ENCODE results near the gene SYCE3.
"Not testable (repeated sequence)": the region's sequence is repeated elsewhere in the genome, so short reads cannot be mapped to it uniquely, and the experiment has no call there.

SYCE3 gene

GRCh38 chr22:50536226-50536625 lies 26.5 kb downstream of the SYCE3 start:
- in situ Hi-C loops (cut with HindIII; ENCODE audit: low sequenced_read_pairs), result no loop called here
- TF ChIP-seq CTCF (IDR thresholded peaks at IDR 0.05; ENCODE audit: low read depth, low read length), result no peak
- no peak for DNase-seq (ENCODE audit: low read depth, low spot score)
- no peak overlapping the region for H3K4me3 ChIP-seq (ENCODE audit: low read depth, low read length)

- no peak for DNase-seq (ENCODE audit: low read depth, low spot score)
- H3K4me3 ChIP-seq (ENCODE audit: low read depth, low read length), result no peak overlapping the region
- no peak for TF ChIP-seq CTCF (IDR thresholded peaks at IDR 0.05; ENCODE audit: low read depth, low read length)
- in situ Hi-C loops (cut with HindIII; ENCODE audit: low sequenced_read_pairs), result no loop called here
Measured at GRCh38 chr22:50535113-50535512, 27.6 kb downstream of the SYCE3 start.

GRCh38 chr22:50533856-50534711 lies 28.6 kb downstream of the SYCE3 start:
- H3K4me3 ChIP-seq (ENCODE audit: low read depth, low read length); in situ Hi-C loops (cut with HindIII; ENCODE audit: low sequenced_read_pairs): not testable (repeated sequence)
- DNase-seq (ENCODE audit: low read depth, low spot score), result peak; percentile 49

- in situ Hi-C loops (cut with HindIII; ENCODE audit: low sequenced_read_pairs), result no loop called here
- no peak for DNase-seq (ENCODE audit: low read depth, low spot score)
- TF ChIP-seq CTCF (IDR thresholded peaks at IDR 0.05; ENCODE audit: low read depth, low read length), result no peak
- H3K4me3 ChIP-seq (ENCODE audit: low read depth, low read length), result no peak overlapping the region
Measured at GRCh38 chr22:50532824-50533796, 29.6 kb downstream of the SYCE3 start.

GRCh38 chr22:50531962-50532674 lies 30.6 kb downstream of the SYCE3 start:
- DNase-seq (ENCODE audit: low read depth, low spot score), result peak; percentile 50

GRCh38 chr22:50531546-50531961 lies 31.2 kb downstream of the SYCE3 start:
- TF ChIP-seq CTCF (IDR thresholded peaks at IDR 0.05; ENCODE audit: low read depth, low read length), result no peak
- in situ Hi-C loops (cut with HindIII; ENCODE audit: low sequenced_read_pairs), result no loop called here
- H3K4me3 ChIP-seq (ENCODE audit: low read depth, low read length), result peak overlapping the region; percentile 16
- no peak for DNase-seq (ENCODE audit: low read depth, low spot score)

More at GRCh38 chr22:50531962-50532674, 30.6 kb downstream of the SYCE3 start:
- no peak for TF ChIP-seq CTCF (IDR thresholded peaks at IDR 0.05; ENCODE audit: low read depth, low read length)
- peak overlapping the region; percentile 16 for H3K4me3 ChIP-seq (ENCODE audit: low read depth, low read length)
- in situ Hi-C loops (cut with HindIII; ENCODE audit: low sequenced_read_pairs), result no loop called here

Measured in astrocyte of the spinal cord (primary cell).